ENCODE data around the gene ARHGEF17.

Gene ARHGEF17

DNA sequence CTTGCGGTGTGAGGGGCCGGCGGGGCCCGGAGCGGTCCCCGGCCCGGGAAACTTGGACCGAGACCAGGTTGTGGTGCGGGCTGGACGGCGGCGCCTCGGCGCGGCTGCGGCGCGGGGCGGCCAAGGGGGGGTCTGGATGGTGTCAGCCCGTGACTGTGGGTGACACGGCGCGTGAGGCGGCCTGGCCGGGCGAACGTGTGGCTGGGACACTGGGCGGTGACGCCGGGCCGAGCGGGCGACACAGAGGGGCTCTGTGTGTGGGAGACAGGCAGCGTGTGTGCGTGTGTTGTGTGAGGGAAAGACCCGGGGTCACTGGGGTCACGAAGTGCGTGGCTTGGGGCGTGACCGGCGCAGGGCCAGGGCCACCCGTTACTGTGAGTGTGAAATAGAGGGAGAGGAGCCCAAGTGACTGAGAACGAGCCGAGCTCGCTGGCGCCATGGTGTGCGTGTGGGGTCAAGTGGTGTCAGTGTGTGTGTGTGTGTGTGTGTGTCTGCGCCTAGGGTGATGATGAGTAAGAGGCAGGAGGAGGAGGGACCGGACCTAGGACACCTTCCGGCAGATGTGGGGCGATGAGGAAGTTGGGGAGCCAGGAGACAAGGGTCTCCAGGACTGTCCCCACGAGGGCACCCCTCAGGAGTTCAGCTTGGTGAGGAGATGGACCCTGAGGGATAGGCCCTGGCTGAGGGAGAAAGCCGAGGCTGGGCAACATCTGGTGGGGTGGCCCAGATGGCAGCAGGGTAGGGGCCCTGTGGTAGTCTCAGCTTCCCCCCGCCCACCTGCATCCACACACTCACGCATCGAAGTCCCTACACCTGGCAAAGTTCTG is 68.9 kb downstream of the ARHGEF17 start:
- Histone ChIP-seq H3K27ac (no peak overlapping the region), H3K4me2 (ENCODE audit: low read length) (peak overlapping the region; percentile 61), H3K9ac (no peak overlapping the region), H3K36me3 (ENCODE audit: control insufficient read depth, insufficient read depth, low read length) (no peaks in the 10 kb centered on the region), H3K9me3 (ENCODE audit: control insufficient read depth, low read length) (no peaks in the 10 kb centered on the region), H2AFZ (peak overlapping the region; percentile 80), H3K4me1 (no peaks in the 10 kb centered on the region), H3K79me2 (no peaks in the 10 kb centered on the region), H3K27me3 (ENCODE audit: control insufficient read depth, insufficient read depth, low read length) (no peaks in the 10 kb centered on the region), H3K4me3 (ENCODE audit: low read depth, low read length) (peak overlapping the region; percentile 49)
- TF ChIP-seq, protein P1, sequence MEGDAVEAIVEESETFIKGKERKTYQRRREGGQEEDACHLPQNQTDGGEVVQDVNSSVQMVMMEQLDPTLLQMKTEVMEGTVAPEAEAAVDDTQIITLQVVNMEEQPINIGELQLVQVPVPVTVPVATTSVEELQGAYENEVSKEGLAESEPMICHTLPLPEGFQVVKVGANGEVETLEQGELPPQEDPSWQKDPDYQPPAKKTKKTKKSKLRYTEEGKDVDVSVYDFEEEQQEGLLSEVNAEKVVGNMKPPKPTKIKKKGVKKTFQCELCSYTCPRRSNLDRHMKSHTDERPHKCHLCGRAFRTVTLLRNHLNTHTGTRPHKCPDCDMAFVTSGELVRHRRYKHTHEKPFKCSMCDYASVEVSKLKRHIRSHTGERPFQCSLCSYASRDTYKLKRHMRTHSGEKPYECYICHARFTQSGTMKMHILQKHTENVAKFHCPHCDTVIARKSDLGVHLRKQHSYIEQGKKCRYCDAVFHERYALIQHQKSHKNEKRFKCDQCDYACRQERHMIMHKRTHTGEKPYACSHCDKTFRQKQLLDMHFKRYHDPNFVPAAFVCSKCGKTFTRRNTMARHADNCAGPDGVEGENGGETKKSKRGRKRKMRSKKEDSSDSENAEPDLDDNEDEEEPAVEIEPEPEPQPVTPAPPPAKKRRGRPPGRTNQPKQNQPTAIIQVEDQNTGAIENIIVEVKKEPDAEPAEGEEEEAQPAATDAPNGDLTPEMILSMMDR (IDR thresholded peaks at IDR 0.05), result no peak

GRCh38 chr11:73379189-73379880 is 71.3 kb downstream of the ARHGEF17 start:
- H3K27me3 ChIP-seq (ENCODE audit: control insufficient read depth, insufficient read depth, low read length), result no peaks in the 10 kb centered on the region
- H3K4me3 ChIP-seq (ENCODE audit: low read depth, low read length), result no peak overlapping the region
- TF ChIP-seq, protein P1 (IDR thresholded peaks at IDR 0.05), result no peak
- H3K4me1 ChIP-seq, result peaks cover 3% of the 10 kb centered on the region
- H2AFZ ChIP-seq, result no peak overlapping the region
- H3K4me2 ChIP-seq (ENCODE audit: low read length), result no peak overlapping the region
- H3K79me2 ChIP-seq, result no peaks in the 10 kb centered on the region
- H3K9me3 ChIP-seq (ENCODE audit: control insufficient read depth, low read length), result no peaks in the 10 kb centered on the region
- no peak overlapping the region for H3K27ac ChIP-seq
- H3K9ac ChIP-seq, result no peak overlapping the region
- H3K36me3 ChIP-seq (ENCODE audit: control insufficient read depth, insufficient read depth, low read length), result no peaks in the 10 kb centered on the region

GRCh38 chr11:73380331-73380730 is 72.3 kb downstream of the ARHGEF17 start:
- Histone ChIP-seq H3K27me3 (ENCODE audit: control insufficient read depth, insufficient read depth, low read length) (no peaks in the 10 kb centered on the region), H3K4me3 (ENCODE audit: low read depth, low read length) (no peak overlapping the region), H3K9ac (no peak overlapping the region), H3K9me3 (ENCODE audit: control insufficient read depth, low read length) (no peaks in the 10 kb centered on the region), H3K79me2 (no peaks in the 10 kb centered on the region), H2AFZ (no peak overlapping the region), H3K4me1 (peaks cover 3% of the 10 kb centered on the region), H3K4me2 (ENCODE audit: low read length) (no peak overlapping the region), H3K36me3 (ENCODE audit: control insufficient read depth, insufficient read depth, low read length) (no peaks in the 10 kb centered on the region), H3K27ac (no peak overlapping the region)
- TF ChIP-seq, protein P1 (IDR thresholded peaks at IDR 0.05), result no peak

- Histone ChIP-seq H3K4me3 (ENCODE audit: low read depth, low read length) (no peak overlapping the region), H3K79me2 (no peaks in the 10 kb centered on the region), H3K27me3 (ENCODE audit: control insufficient read depth, insufficient read depth, low read length) (no peaks in the 10 kb centered on the region), H3K4me1 (peaks cover 3% of the 10 kb centered on the region), H2AFZ (no peak overlapping the region), H3K36me3 (ENCODE audit: control insufficient read depth, insufficient read depth, low read length) (no peaks in the 10 kb centered on the region), H3K27ac (no peak overlapping the region), H3K4me2 (ENCODE audit: low read length) (no peak overlapping the region), H3K9me3 (ENCODE audit: control insufficient read depth, low read length) (no peaks in the 10 kb centered on the region), H3K9ac (no peak overlapping the region)
- TF ChIP-seq, protein P1 (IDR thresholded peaks at IDR 0.05), result no peak
Observed at GRCh38 chr11:73380897-73381410, 72.9 kb downstream of the ARHGEF17 start.

Measured in parathyroid adenoma (tissue), 2 donors.